ENCODE measurements around the gene RAB11FIP3.
A peak's percentile ranks its signal among the peaks of the same experiment; 100 is the strongest.

Gene RAB11FIP3

GRCh38 chr16:425740-426114, 278 bp downstream of the RAB11FIP3 start:
- no peak for DNase-seq (ENCODE audit: low read depth in 2 of 2)
- TF ChIP-seq, protein P1, sequence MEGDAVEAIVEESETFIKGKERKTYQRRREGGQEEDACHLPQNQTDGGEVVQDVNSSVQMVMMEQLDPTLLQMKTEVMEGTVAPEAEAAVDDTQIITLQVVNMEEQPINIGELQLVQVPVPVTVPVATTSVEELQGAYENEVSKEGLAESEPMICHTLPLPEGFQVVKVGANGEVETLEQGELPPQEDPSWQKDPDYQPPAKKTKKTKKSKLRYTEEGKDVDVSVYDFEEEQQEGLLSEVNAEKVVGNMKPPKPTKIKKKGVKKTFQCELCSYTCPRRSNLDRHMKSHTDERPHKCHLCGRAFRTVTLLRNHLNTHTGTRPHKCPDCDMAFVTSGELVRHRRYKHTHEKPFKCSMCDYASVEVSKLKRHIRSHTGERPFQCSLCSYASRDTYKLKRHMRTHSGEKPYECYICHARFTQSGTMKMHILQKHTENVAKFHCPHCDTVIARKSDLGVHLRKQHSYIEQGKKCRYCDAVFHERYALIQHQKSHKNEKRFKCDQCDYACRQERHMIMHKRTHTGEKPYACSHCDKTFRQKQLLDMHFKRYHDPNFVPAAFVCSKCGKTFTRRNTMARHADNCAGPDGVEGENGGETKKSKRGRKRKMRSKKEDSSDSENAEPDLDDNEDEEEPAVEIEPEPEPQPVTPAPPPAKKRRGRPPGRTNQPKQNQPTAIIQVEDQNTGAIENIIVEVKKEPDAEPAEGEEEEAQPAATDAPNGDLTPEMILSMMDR (IDR thresholded peaks at IDR 0.05; ENCODE audit: low read depth, low read length) = no peak
- peak overlapping the region in 1 of 2 donors; percentile 75 for H3K4me3 ChIP-seq (replicated peaks in 1 of 2; ENCODE audit: low read depth in 2 of 2, low read length in 2 of 2)

GRCh38 chr16:426115-426905, 861 bp downstream of the RAB11FIP3 start:
- TF ChIP-seq, protein P1 (IDR thresholded peaks at IDR 0.05; ENCODE audit: low read depth, low read length) = no peak
- H3K4me3 ChIP-seq (replicated peaks in 1 of 2; ENCODE audit: low read depth in 2 of 2, low read length in 2 of 2) = peak overlapping the region; percentile 75 to 83
- peak; percentile 14 for DNase-seq (ENCODE audit: low read depth in 2 of 2)

GRCh38 chr16:426906-427249, 1.4 kb downstream of the RAB11FIP3 start:
- DNase-seq (ENCODE audit: low read depth in 2 of 2) = no peak
- TF ChIP-seq, protein P1 (IDR thresholded peaks at IDR 0.05; ENCODE audit: low read depth, low read length) = no peak
- peak overlapping the region; percentile 75 to 83 for H3K4me3 ChIP-seq (replicated peaks in 1 of 2; ENCODE audit: low read depth in 2 of 2, low read length in 2 of 2)

DNA sequence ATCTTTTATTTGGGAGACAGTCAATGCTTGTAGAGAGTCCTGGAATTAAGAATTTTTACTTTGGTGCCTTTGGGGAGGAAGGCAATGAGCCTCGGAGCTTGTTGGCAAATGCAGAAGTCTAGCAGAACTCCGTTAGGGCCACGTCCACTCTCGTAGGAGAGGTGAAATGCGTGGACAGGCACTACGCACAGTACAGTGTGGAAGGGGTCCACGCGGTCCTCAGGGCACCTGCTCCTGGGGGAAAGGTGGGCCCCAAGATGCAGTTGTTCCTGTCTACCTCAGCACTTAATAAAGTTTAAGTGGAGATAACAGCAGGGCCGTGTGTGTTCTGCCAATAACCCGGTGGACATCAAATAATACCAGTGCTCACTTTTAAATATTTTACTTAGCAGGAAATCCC, 1.8 kb downstream of the RAB11FIP3 start:
- peak overlapping the region; percentile 75 to 83 for H3K4me3 ChIP-seq (replicated peaks in 1 of 2; ENCODE audit: low read depth in 2 of 2, low read length in 2 of 2)
- TF ChIP-seq, protein P1 (IDR thresholded peaks at IDR 0.05; ENCODE audit: low read depth, low read length) = no peak

DNA sequence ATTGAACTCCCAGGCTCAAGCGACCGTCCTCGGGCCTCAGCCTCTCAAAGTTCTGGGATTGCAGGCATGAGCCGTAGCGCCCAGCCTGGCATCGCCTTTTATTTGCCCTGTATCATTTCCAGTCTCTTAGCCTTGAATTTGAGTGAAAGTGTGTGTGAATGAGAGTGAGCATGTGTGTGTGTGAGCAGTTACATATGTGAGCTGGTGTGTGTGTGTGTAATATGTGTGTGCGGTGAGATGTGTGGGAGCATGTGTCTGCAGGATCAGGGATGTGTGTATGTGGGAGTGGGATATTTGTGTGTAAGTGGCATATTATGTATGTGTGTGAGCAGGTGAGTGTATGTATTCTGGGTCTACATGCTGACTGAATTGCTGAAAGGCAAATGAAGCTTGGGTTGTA, 5.5 kb downstream of the RAB11FIP3 start:
- H3K4me3 ChIP-seq (replicated peaks in 1 of 2; ENCODE audit: low read depth in 2 of 2, low read length in 2 of 2) = no peak overlapping the region
- no peak for DNase-seq (ENCODE audit: low read depth in 2 of 2)

More for the DNA sequence above, 1.8 kb downstream of the RAB11FIP3 start:
- DNase-seq (ENCODE audit: low read depth in 2 of 2) = peak in 1 of 2 donors; percentile 2

GRCh38 chr16:440627-441026, 15.2 kb downstream of the RAB11FIP3 start:
- no peak for DNase-seq (ENCODE audit: low read depth in 2 of 2)
- TF ChIP-seq, protein P1 (IDR thresholded peaks at IDR 0.05; ENCODE audit: low read depth, low read length) = no peak

More for the DNA sequence above, 5.5 kb downstream of the RAB11FIP3 start:
- TF ChIP-seq, protein P1 (IDR thresholded peaks at IDR 0.05; ENCODE audit: low read depth, low read length) = no peak

More at GRCh38 chr16:440627-441026, 15.2 kb downstream of the RAB11FIP3 start:
- H3K4me3 ChIP-seq (replicated peaks in 1 of 2; ENCODE audit: low read depth in 2 of 2, low read length in 2 of 2) = no peak overlapping the region

Measured in cardiac fibroblast (primary cell).